SKM-1 treated with dmso at 0.1 percent for 144 hours (cell line): ENCODE measurements around the gene SYCE3.
"Not testable (repeated sequence)": the region's sequence is repeated elsewhere in the genome, so short reads cannot be mapped to it uniquely, and the experiment has no call there.

Experiments
- DNase-seq: peaks from one replicate; lab custom pipeline; 2025; ENCODE audit not compliant: unreplicated experiment; lab: John Stamatoyannopoulos, UW

SYCE3 gene

DNA sequence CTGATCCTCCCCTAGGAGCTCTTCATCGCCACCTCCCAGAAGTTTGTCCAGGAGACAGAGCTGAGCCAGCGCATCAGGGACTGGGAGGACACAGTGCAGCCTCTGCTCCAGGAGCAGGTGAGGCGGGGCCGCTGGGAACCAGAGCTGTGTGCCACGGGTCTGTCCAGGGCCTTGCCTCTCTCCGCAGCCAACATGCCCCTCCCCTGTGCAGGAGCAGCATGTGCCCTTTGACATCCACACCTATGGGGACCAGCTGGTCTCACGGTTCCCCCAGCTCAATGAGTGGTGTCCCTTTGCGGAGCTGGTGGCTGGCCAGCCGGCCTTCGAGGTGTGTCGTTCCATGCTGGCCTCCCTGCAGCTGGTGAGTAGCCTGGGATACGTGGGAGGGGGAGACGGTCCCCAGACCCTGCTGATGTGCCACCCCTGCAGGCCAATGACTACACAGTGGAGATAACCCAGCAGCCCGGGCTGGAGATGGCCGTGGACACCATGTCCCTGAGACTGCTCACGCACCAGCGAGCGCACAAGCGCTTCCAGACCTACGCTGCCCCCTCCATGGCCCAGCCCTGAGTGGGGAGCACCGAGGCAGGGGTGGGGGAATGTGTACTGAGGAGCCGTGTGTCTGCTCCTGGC lies 39.8 kb downstream of the SYCE3 start:
- no peak for DNase-seq

DNA sequence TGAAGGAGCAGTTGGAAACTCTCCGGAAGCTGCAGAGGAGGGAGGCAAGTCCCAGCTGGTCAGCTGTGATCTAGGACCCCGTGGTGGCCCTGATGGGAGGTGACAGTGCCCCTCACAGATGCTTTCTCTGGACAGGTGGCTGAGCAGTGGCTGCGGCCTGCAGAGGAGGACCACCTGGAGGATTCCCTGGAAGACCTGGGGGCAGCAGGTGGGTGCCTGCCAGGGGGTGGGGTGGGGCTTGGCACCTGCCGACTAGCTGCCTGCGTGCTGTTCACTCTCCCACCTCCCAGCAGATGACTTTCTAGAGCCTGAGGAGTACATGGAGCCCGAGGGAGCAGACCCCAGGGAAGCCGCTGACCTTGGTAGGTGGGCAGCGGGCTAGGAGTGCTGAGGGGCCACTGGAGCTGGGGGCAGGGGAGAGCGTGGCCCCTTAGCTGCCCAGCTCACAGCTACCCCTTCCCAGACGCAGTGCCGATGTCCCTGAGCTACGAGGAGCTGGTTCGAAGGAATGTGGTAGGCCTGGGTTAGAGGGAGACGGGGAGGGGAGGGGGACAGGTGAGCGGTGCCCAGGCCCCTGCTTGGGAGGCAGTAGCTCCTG lies 40.4 kb downstream of the SYCE3 start:
- DNase-seq: no peak

GRCh38 chr22:50521710-50522109 lies 41.0 kb downstream of the SYCE3 start:
- no peak for DNase-seq

- DNase-seq: no peak
Observed at GRCh38 chr22:50520826-50521453, 41.8 kb downstream of the SYCE3 start.

GRCh38 chr22:50520184-50520583 lies 42.5 kb downstream of the SYCE3 start:
- DNase-seq: not testable (repeated sequence)

GRCh38 chr22:50519151-50519550 lies 43.6 kb downstream of the SYCE3 start:
- no peak for DNase-seq

- no peak for DNase-seq
Observed at GRCh38 chr22:50518606-50519005, 44.1 kb downstream of the SYCE3 start.

DNA sequence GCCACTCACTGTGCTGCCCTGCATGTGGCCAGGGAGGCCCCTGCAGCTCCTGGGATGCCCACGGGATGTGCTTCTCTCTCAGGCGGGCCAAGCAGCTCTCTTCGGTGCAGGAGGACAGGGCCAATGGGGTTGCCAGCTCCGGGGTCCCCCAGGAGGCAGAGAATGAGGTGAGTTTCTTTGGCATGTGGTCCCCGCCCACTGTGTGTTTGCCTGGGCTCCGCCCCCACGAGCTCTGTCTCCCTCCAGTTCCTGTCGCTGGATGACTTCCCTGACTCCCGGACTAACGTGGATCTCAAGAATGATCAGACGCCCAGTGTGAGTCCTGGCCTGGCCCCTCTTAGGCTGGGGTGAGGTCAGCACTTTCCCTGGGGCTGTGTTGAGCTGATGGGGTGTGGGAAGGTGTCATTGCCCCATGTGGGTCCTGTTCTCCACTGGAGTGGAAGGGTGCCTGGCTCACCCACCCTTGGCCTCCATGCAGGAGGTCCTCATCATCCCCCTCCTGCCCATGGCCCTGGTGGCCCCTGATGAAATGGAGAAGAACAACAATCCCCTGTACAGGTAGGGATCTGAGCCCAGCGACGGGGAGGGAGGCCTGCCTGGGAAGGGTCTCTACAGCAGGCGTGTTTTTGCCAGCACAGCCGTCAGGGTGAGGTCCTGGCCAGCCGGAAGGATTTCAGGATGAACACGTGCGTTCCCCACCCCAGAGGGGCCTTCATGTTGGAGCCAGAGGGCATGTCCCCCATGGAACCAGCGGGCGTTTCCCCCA lies 45.0 kb downstream of the SYCE3 start:
- DNase-seq: no peak

DNA sequence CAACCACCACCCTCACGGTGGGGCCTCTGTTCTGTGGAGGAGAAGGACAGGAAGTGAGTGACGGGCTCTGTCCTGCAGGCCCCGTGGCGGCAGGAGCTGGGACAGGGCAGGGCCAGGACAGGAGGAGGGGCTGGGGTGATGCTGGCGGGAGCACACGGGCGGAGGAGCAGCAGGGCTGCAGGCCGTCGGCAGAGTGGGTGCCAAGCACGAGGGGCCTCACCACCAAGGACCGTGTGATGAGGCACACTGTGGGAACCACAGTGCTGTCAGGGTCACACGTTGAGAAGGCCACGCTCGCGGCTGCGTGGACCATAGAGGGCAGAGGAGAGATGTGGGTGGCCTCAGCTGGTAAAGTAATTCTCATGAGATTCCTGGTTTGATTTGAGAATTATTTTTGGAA lies 45.8 kb downstream of the SYCE3 start:
- DNase-seq: no peak

DNA sequence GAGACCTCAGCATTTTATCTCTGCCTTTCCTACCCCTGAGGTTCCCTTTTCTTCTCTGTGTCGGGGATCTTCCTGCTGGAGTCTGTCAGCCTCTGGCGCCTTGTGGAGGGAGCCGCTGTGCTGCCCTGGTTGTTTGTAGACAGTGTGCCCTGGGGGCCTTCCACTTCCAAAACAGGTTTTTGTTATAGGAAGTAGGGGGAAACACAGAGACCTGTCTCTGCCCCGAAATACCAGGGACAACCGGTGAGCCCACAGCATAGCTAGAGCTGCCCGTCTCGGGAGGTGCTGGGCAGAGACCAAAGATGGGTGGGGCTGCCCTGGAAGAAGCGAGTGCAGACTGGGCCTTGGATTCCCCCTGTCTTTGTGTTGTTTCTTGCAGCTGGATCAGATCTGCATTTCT lies 46.7 kb downstream of the SYCE3 start:
- no peak for DNase-seq

DNA sequence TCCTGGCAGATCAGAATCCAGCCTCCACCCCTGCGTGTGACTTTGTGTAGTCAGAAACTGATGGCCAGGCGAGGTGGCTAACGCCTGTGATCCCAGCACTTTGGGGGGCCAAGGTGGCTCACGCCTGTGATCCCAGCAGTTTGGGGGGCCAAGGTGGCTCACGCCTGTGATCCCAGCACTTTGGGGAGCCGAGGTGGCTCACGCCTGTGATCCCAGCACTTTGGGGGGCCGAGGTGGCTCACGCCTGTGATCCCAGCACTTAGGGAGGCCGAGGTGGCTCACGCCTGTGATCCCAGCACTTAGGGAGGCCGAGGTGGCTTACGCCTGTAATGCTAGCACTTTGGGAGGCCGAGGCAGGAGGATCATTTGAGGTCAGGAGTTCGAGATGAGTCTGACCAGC lies 49.5 kb downstream of the SYCE3 start:
- DNase-seq: no peak

DNA sequence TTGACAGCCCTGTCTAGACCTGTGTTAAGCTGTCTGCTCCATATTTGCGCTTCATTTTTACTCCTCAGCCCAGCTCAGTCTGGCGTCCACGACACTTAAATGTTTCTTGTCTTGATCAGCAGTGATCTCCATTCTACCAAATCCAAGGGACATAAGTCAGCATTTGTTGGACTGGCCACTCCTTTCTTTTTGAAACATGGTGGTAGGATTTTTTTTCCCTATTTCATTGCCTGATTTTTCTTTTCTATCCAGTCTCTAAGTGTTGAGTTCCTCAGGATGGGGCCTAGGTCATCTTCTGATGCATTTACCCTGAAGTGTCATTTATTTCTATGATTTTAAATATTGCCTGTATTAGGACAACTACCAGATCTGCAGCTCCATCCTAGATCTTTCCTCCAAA lies 53.8 kb downstream of the SYCE3 start:
- DNase-seq: no peak

GRCh38 chr22:50507991-50508884 lies 54.5 kb downstream of the SYCE3 start, which contains the start of gene NCAPH2:
Gene NCAPH2 (plus strand): TSS chr22:50508224. CDS start chr22:50508338, 114 bp downstream.
- peak; percentile 90 for DNase-seq

GRCh38 chr22:50507421-50507990 lies 55.2 kb downstream of the SYCE3 start, which contains the start of gene LMF2:
Gene LMF2 (minus strand): TSS chr22:50507702. CDS start chr22:50507675, 27 bp downstream.
- DNase-seq: peak; percentile 90

GRCh38 chr22:50506611-50507420 lies 55.9 kb downstream of the SYCE3 start:
- DNase-seq: no peak

DNA sequence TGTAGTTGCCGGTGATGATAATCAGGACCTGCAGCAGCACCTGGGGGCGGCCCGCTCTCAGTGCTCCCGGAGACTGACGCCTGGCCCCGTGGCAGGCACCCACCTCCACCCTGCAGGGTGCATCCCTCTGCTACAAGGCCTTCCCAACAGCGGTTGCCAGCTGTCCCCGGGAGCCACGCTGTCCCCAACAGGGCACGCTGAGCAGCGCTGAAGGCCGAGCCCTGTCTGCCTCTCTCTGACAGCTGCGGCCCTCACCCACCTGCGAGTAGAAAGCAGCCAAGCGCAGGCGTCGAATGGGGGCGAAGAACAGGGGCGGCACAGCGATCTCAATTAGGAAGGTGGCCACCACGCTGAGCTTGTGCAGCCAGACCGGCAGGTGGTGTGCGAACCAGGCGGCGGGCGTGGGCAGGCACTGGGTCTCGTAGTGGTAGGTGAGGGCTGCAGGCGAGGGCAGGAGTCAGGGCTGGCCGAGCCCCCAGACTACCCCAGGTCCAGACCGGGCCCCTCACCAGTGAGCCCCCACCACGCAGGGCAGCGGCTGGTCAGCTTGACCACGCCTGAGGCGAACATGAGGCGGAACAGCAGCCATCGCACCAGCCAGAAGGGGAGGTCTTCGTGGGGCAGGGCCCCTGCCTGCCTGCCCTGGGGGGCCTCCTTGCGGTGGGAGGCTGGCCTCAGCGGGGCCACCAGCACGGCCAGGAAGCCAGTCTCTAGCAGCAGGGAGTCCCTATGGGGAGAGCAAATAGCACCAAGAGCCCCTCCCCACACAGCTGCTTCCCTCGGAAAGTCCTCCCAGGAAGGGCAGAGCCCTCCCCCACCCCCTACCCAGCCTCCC lies 56.7 kb downstream of the SYCE3 start:
- no peak for DNase-seq

DNA sequence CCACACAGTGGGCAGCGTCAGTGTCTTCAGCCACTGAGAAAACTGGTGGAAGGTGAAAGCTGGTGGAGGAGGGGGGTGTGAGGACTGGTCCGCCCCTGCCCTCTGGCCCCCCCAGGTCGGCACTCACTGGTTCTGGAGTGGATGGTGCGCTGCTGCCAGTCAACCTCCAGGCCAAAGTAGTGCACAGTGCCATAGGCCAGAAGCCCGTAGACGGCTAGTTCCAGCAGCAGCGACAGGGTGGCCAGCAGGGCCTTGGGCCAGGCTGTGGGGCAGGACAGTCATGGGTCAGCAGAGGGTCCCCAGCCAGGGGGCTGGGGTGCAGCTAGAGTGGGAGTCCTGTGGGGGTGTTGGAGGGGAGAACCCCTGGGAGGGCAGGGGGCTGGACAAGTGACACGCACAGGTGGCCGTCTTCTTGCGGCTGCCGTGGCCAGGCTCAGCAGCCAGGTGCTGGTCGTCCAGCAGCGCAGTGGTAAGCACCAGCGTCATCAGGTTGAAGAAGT lies 57.4 kb downstream of the SYCE3 start:
- no peak for DNase-seq
